HL-60/S4 (cell line): ENCODE results near the gene STAT5B.

ENCODE experiments used
- in situ Hi-C: fragments of 300-500 bp; cut with MboI; formaldehyde crosslinking; loops from 2 replicates; pipeline ENCODE4 v1.14.3; 2022; ENCODE audit warnings: low sequenced_read_pairs

The STAT5B gene

DNA sequence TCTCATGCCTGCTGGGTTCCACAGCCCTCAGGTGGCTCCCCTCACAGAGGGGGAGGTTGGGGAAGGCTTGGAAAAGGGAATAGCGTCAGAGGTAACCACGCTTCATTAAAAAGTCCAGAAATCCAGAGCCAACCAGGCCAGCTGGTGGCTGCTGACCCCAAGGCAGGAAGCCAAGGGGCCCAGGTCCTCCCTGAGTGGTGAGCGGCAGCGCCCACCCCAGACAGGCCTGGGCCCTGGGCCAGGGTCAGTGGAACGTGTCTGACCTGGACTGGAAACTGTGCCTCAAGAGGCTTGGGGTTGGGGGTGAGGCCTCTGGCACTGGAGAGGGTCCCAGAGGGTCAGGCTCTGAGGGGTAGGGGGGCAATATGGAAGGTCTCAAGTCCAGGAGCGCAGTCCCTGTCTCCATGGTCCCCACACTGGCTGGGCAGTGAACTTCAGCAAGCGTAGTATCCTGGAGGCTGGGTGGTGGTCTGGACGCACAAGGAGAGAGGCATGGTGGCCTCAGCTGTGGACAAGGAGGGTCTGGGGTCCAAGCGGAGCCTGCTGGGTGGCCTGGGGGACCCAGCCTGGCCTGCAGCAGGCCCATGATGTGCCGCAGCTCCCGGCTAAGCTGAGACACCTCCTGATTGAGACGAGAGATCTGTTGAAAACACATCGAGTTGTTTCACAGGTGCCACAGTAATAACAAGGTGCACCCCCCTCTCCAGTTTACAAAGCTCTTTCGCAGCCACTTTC is 116.2 kb downstream of the STAT5B start:
- in situ Hi-C loops = no loop called here

DNA sequence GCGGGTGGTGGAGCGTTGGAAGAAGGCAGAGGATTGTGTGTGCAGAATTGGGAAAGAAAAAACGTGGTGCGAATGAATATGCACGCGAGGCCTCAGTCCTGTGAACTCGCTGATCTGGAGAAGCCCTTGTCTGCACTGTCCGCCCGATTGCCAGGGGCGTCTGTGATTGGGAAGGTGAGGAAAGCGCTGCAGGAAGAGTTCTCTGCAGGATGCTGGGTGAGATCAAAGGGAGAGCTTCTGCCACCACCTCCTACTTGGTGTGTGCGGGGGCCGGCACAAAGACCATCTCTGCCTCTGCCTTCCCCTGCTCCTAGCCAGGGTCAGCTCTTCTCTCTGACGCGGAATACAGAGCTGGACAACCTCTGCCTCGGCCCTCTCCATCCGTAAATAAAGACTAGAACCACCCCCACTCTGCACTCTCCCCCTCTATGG is 120.6 kb downstream of the STAT5B start:
- in situ Hi-C loops = no loop called here

DNA sequence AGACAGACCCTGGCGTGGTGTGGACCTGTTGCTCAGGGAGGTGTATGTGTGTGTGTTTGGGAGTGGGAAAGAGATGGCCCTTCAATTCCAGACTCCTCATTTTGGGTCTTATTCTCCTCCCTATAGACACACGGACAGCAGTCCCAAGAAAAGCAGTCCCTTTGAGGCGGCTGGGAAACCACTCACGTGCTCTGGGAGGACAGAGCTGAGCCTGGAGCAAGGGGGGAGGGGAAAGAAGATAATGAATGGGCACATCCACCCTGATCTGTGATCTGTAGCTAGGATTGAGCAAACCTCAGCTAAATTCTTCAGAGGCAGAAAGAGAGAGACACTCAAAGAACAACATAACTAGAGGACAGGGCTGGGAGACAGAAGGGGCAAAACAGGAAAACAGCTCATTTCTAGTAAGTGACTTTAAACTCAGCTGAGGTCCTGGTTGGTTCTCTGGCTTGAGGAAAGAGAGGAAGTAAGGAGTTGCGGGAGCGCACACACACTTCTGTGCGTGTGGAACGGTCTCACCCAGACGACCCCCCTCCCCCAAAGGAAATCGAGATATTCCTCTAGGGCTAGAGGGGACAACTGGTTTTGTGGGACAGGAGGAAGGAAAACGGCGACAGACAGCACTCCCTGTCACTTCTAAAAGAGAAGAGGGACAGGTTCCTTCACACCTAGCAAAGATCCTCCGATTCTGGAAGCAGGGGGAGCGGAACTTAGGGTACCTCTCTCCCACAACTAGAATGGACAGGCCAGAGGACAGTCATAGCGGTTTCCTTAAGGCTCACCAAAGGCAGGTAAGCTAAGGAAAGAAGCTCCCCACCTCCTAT is 122.1 kb downstream of the STAT5B start:
- in situ Hi-C loops = no loop called here
